Mesodermal cell (in vitro differentiated cells): Measurements from ENCODE around the gene DOC2B.
"Not testable (repeated sequence)": the region's sequence is repeated elsewhere in the genome, so short reads cannot be mapped to it uniquely, and the experiment has no call there.

Source experiments
- H3K27ac ChIP-seq: 2 replicates; pipeline ENCODE4 v1.7.0; 2013; ENCODE audit warnings: mild to moderate bottlenecking, low read depth, low read length, moderate library complexity; ENCODE audit not compliant: severe bottlenecking
- H3K36me3 ChIP-seq: 2 replicates; pipeline ENCODE4 v1.7.1; 2013; ENCODE audit warnings: mild to moderate bottlenecking, low read length, moderate library complexity; ENCODE audit not compliant: control insufficient read depth, insufficient read depth
- H3K4me1 ChIP-seq: one replicate; pipeline ENCODE4 v1.7.1; 2013; ENCODE audit warnings: mild to moderate bottlenecking, low read length; ENCODE audit not compliant: insufficient read depth, control insufficient read depth, poor library complexity, severe bottlenecking
- H3K4me3 ChIP-seq: 2 replicates; pipeline ENCODE4 v1.7.0; 2013; ENCODE audit warnings: low read length, control low read depth, mild to moderate bottlenecking; ENCODE audit not compliant: insufficient read depth, poor library complexity, severe bottlenecking; ENCODE audit errors: extremely low read depth
- H3K9me3 ChIP-seq: 2 replicates; pipeline ENCODE4 v1.7.1; 2013; ENCODE audit warnings: mild to moderate bottlenecking, low read length, moderate library complexity; ENCODE audit not compliant: control insufficient read depth
- WGBS, 2 experiments: methylation state at CpG; one replicate each; pipeline ENCODE4 v1.1.5; 2013; ENCODE audit warnings: missing lambda C conversion rate in 2 of 2; ENCODE audit not compliant: insufficient coverage in 2 of 2; 5-methylcytosine and 5-hydroxymethylcytosine counted together

DOC2B gene

GRCh38 chr17:223723-224471, 42.4 kb upstream of the DOC2B start:
- Histone ChIP-seq H3K36me3 (no peaks in the 10 kb centered on the region), H3K9me3 (no peaks in the 10 kb centered on the region), H3K4me1 (peaks cover under 1% of the 10 kb centered on the region), H3K4me3 (no peak overlapping the region), H3K27ac (no peak overlapping the region)
- 83 to 89% methylated on average over 12 of the region's 12 CpGs for WGBS, 2 experiments

GRCh38 chr17:222172-222571, 40.7 kb upstream of the DOC2B start:
- Histone ChIP-seq H3K4me3 (no peak overlapping the region), H3K27ac (no peak overlapping the region), H3K36me3 (no peaks in the 10 kb centered on the region), H3K4me1 (no peaks in the 10 kb centered on the region), H3K9me3 (no peaks in the 10 kb centered on the region)
- 80 to 95% methylated on average over 7 of the region's 8 CpGs for WGBS, 2 experiments

DNA sequence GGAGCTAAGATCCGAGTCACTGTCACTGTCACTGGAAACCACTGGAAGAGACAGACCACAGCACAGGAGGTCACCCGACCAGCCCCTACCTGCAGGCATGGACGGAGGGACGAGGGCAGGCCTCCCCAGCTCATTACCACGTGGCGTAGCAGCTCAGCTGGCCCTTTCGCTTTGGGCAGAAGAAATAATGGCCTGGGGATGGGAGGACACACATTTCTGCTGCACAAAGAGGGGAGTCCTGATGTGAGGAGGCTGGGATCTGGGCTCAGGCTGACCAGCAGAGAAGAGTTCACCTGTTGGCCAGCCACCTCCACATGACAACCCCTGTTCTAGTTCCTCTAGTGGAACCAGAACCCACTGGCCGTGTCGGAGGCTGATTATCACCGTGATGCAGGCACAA, 38.2 kb upstream of the DOC2B start:
- no peak overlapping the region for H3K4me3 ChIP-seq
- H3K27ac ChIP-seq = no peak overlapping the region
- no peaks in the 10 kb centered on the region for H3K36me3 ChIP-seq
- H3K4me1 ChIP-seq = no peaks in the 10 kb centered on the region
- no peaks in the 10 kb centered on the region for H3K9me3 ChIP-seq
- 78 to 81% methylated on average over 10 of the region's 10 CpGs for WGBS, 2 experiments

- H3K36me3 ChIP-seq = no peaks in the 10 kb centered on the region
- 77 to 84% methylated on average over 6 to 8 of the region's 8 CpGs for WGBS, 2 experiments
- H3K9me3 ChIP-seq = no peaks in the 10 kb centered on the region
- no peak overlapping the region for H3K27ac ChIP-seq
- no peaks in the 10 kb centered on the region for H3K4me1 ChIP-seq
- no peak overlapping the region for H3K4me3 ChIP-seq
Measured at GRCh38 chr17:218432-219110, 37.1 kb upstream of the DOC2B start.

DNA sequence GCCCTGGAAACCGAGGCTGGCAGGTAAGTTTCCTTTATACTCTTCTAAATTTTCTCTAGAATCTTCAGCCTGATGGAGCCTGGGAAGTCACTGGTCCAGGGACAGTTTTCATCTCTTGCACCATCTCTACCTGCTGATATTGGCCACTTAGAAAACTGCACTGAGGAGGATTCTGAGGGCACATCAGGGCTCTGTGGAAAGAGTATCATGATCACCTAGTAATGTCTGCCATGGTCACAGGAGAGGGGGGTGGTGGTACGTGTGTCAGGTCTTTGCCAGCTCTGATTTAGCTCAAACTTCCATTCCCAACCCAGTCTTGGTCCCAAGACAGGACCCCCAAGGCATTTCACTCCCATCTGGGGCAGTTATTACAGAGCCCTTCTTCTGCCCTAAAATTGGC, 35.2 kb upstream of the DOC2B start:
- no peak overlapping the region for H3K4me3 ChIP-seq
- 50 to 60% methylated on average over 1 of the region's 2 CpGs for WGBS, 2 experiments
- peaks cover 3% of the 10 kb centered on the region for H3K36me3 ChIP-seq
- H3K4me1 ChIP-seq = no peaks in the 10 kb centered on the region
- H3K9me3 ChIP-seq = no peaks in the 10 kb centered on the region
- H3K27ac ChIP-seq = no peak overlapping the region

GRCh38 chr17:215563-216478, 34.4 kb upstream of the DOC2B start:
- H3K4me3 ChIP-seq = peak overlapping the region; percentile 38
- H3K27ac ChIP-seq, H3K4me1 ChIP-seq, H3K36me3 ChIP-seq, H3K9me3 ChIP-seq: not testable (repeated sequence)
- WGBS, 2 experiments = 42 to 49% methylated on average over 14 to 18 of the region's 29 CpGs

- Histone ChIP-seq H3K4me1 (no peaks in the 10 kb centered on the region), H3K36me3 (peaks cover 3% of the 10 kb centered on the region), H3K4me3 (peak overlapping the region; percentile 38), H3K9me3 (no peaks in the 10 kb centered on the region), H3K27ac (no peak overlapping the region)
- WGBS, 2 experiments = 94 to 97% methylated on average over 10 of the region's 10 CpGs
Measured at GRCh38 chr17:214881-215331, 33.5 kb upstream of the DOC2B start.

DNA sequence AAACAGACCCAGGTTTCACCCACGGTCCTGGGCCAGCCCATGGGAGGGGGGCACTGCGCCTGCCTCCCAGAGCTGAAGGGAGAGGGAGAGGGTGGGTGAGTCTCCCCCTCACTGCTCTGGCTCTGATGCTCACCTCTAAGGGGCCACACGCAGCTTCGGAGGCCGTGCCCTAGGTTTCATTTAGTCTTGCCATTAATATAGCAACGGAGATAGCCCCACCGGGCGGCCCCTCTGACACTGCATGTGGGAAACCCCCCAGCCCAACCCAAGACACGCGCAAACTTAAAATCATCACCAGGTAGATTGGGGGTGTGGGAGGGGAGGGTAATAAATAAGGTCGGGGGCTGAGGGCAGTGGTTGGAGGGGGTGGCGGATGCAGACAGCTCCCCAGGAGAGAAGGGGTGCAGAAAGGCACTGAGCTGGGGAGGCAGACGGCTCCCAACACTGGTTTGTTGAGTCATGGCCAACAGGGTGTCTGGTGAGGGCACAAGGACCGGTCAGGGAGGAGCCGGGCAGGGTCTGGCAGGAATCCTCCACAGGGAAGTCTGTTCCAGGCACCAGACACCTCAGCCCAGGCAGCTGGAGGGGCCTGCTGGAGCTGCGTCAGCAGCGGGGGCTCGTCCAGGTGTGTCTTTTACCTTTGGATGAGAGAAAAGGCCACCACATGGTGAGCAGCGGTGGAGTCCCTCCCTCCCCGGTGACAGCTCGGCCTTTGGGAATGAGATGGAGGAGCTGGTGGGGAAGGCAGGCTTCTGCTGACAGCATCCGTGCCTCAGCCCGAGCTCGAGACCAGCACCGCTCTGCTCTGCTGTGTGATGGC, 32.0 kb upstream of the DOC2B start:
- 92 to 94% methylated on average over 14 to 20 of the region's 25 CpGs for WGBS, 2 experiments
- Histone ChIP-seq H3K4me1 (no peaks in the 10 kb centered on the region), H3K4me3 (no peak overlapping the region), H3K9me3 (no peaks in the 10 kb centered on the region), H3K27ac (no peak overlapping the region), H3K36me3 (peaks cover 3% of the 10 kb centered on the region)

GRCh38 chr17:210402-210801, 29.0 kb upstream of the DOC2B start:
- Histone ChIP-seq H3K4me1 (no peaks in the 10 kb centered on the region), H3K27ac (no peak overlapping the region), H3K36me3 (peaks cover 3% of the 10 kb centered on the region), H3K4me3 (no peak overlapping the region), H3K9me3 (no peaks in the 10 kb centered on the region)
- WGBS, 2 experiments = 80 to 98% methylated on average over 8 of the region's 8 CpGs

- no peaks in the 10 kb centered on the region for H3K9me3 ChIP-seq
- WGBS, 2 experiments = 94 to 95% methylated on average over 5 of the region's 8 CpGs
- H3K27ac ChIP-seq = no peak overlapping the region
- H3K4me3 ChIP-seq = no peak overlapping the region
- peaks cover 3% of the 10 kb centered on the region for H3K36me3 ChIP-seq
- H3K4me1 ChIP-seq = no peaks in the 10 kb centered on the region
Measured at GRCh38 chr17:208429-208828, 27.0 kb upstream of the DOC2B start.
